ENCODE results near the gene ZSWIM6.
A peak's percentile ranks its signal among the peaks of the same experiment; 100 is the strongest.

Gene ZSWIM6

GRCh38 chr5:61447780-61448495, 115.9 kb downstream of the ZSWIM6 start:
- no peak for TF ChIP-seq CTCF (IDR thresholded peaks at IDR 0.05; ENCODE audit: low read depth, low read length, missing control alignments)
- H3K36me3 ChIP-seq (replicated peaks): no peaks in the 10 kb centered on the region
- no peak overlapping the region for H3K27ac ChIP-seq
- no peak for DNase-seq
- H3K27me3 ChIP-seq (replicated peaks): no peaks in the 10 kb centered on the region
- H3K4me3 ChIP-seq (ENCODE audit: low read depth, low read length): no peak overlapping the region
- in situ Hi-C loops (cut with HindIII; ENCODE audit: low pct_ligation_motif_present, low sequenced_read_pairs): no loop called here

- in situ Hi-C loops (cut with HindIII; ENCODE audit: low pct_ligation_motif_present, low sequenced_read_pairs): no loop called here
- TF ChIP-seq CTCF (IDR thresholded peaks at IDR 0.05; ENCODE audit: low read depth, low read length, missing control alignments): no peak
- peak overlapping the region; percentile 31 for H3K27ac ChIP-seq
- no peaks in the 10 kb centered on the region for H3K36me3 ChIP-seq (replicated peaks)
- DNase-seq: peak; percentile 67
- no peaks in the 10 kb centered on the region for H3K27me3 ChIP-seq (replicated peaks)
- H3K4me3 ChIP-seq (ENCODE audit: low read depth, low read length): no peak overlapping the region
These were observed 117.9 kb downstream of the ZSWIM6 start for GRCh38 chr5:61449804-61450492.

GRCh38 chr5:61450493-61451279, 118.6 kb downstream of the ZSWIM6 start:
- peak; percentile 16 for DNase-seq
- H3K27ac ChIP-seq: peak overlapping the region; percentile 31
- H3K4me3 ChIP-seq (ENCODE audit: low read depth, low read length): no peak overlapping the region
- H3K27me3 ChIP-seq (replicated peaks): no peaks in the 10 kb centered on the region
- no peaks in the 10 kb centered on the region for H3K36me3 ChIP-seq (replicated peaks)
- in situ Hi-C loops (cut with HindIII; ENCODE audit: low pct_ligation_motif_present, low sequenced_read_pairs): no loop called here
- no peak for TF ChIP-seq CTCF (IDR thresholded peaks at IDR 0.05; ENCODE audit: low read depth, low read length, missing control alignments)

- no peak for DNase-seq
- H3K4me3 ChIP-seq (ENCODE audit: low read depth, low read length): no peak overlapping the region
- no peak for TF ChIP-seq CTCF (IDR thresholded peaks at IDR 0.05; ENCODE audit: low read depth, low read length, missing control alignments)
- in situ Hi-C loops (cut with HindIII; ENCODE audit: low pct_ligation_motif_present, low sequenced_read_pairs): no loop called here
- no peak overlapping the region for H3K27ac ChIP-seq
- no peaks in the 10 kb centered on the region for H3K27me3 ChIP-seq (replicated peaks)
- no peaks in the 10 kb centered on the region for H3K36me3 ChIP-seq (replicated peaks)
These were observed 123.3 kb downstream of the ZSWIM6 start for GRCh38 chr5:61455179-61456006.

- in situ Hi-C loops (cut with HindIII; ENCODE audit: low pct_ligation_motif_present, low sequenced_read_pairs): no loop called here
- TF ChIP-seq CTCF (IDR thresholded peaks at IDR 0.05; ENCODE audit: low read depth, low read length, missing control alignments): no peak
- no peaks in the 10 kb centered on the region for H3K36me3 ChIP-seq (replicated peaks)
- no peak overlapping the region for H3K4me3 ChIP-seq (ENCODE audit: low read depth, low read length)
- H3K27me3 ChIP-seq (replicated peaks): no peaks in the 10 kb centered on the region
- H3K27ac ChIP-seq: no peak overlapping the region
- no peak for DNase-seq
These were observed 128.4 kb downstream of the ZSWIM6 start for GRCh38 chr5:61460471-61460870.

All from brain microvascular endothelial cell (primary cell).